DND-41 (cell line): ENCODE results near the gene CERS6.

ENCODE experiments used
- ATAC-seq: fragments of 200-7000 bp; cut with Tn5 transposase; 3 replicates; pipeline ENCODE4 v1.9.1; 2021; ENCODE audit warnings: low read depth; ENCODE audit not compliant: insufficient read depth
- DNase-seq: peaks from one replicate; pipeline ENCODE4 v3.0.0-alpha.2; 2020
- H2AFZ ChIP-seq: 2 replicates; pipeline ENCODE4 v1.6.0; 2012; ENCODE audit warnings: low read depth, low read length
- H3K27ac ChIP-seq: 2 replicates; pipeline ENCODE4 v1.5.1; 2012; ENCODE audit warnings: low read length, inconsistent platforms
- H3K27me3 ChIP-seq: fragments of 200-600 bp; sonication (generic); 2 replicates; pipeline ENCODE4 v1.6.0; 2012; ENCODE audit warnings: low read length, mild to moderate bottlenecking, inconsistent platforms; ENCODE audit not compliant: insufficient read depth, poor library complexity
- H3K36me3 ChIP-seq: 2 replicates; pipeline ENCODE4 v1.5.1; 2012; ENCODE audit warnings: low read length, inconsistent platforms; ENCODE audit not compliant: insufficient read depth
- H3K4me1 ChIP-seq: 2 replicates; pipeline ENCODE4 v1.5.1; 2012; ENCODE audit warnings: mild to moderate bottlenecking, low read length; ENCODE audit not compliant: insufficient read depth
- H3K4me2 ChIP-seq: 2 replicates; pipeline ENCODE4 v1.6.0; 2012; ENCODE audit warnings: mild to moderate bottlenecking, moderate library complexity, low read length, inconsistent platforms; ENCODE audit not compliant: insufficient read depth
- H3K4me3 ChIP-seq, 2 experiments: fragments of 200-600 bp in 1 of 2; shearing (Covaris generic) in 1 of 2; 2 replicates each; pipeline ENCODE4 v1.5.1; 2012 to 2016; ENCODE audit warnings: inconsistent platforms in 2 of 2, low read length in 2 of 2, mild to moderate bottlenecking in 2 of 2, low read depth in 1 of 2, moderate library complexity in 1 of 2
- H3K79me2 ChIP-seq: 2 replicates; pipeline ENCODE4 v1.6.0; 2012; ENCODE audit warnings: low read length, inconsistent platforms; ENCODE audit not compliant: insufficient read depth
- H3K9ac ChIP-seq: 2 replicates; pipeline ENCODE4 v1.6.0; 2012; ENCODE audit warnings: low read depth, mild to moderate bottlenecking, inconsistent platforms, low read length, moderate library complexity
- H3K9me3 ChIP-seq: 2 replicates; pipeline ENCODE4 v1.5.1; 2012; ENCODE audit warnings: low read length, moderate library complexity, mild to moderate bottlenecking, inconsistent platforms; ENCODE audit not compliant: insufficient read depth, severe bottlenecking
- H4K20me1 ChIP-seq: 2 replicates; pipeline ENCODE4 v1.6.0; 2012; ENCODE audit warnings: low read length; ENCODE audit not compliant: insufficient read depth
- CTCF ChIP-seq: IDR thresholded peaks from 2 replicates; pipeline ENCODE4 v1.5.1; 2012; ENCODE audit warnings: borderline replicate concordance, low read length, moderate library complexity, mild to moderate bottlenecking; ENCODE audit not compliant: poor library complexity, severe bottlenecking; ENCODE audit errors: extremely low read depth
- EZH2 ChIP-seq: IDR thresholded peaks from 3 replicates; pipeline ENCODE4 v1.6.1; 2012; ENCODE audit warnings: borderline replicate concordance, low read depth, mild to moderate bottlenecking, moderate library complexity, low read length, inconsistent platforms; ENCODE audit not compliant: severe bottlenecking

The CERS6 gene

DNA sequence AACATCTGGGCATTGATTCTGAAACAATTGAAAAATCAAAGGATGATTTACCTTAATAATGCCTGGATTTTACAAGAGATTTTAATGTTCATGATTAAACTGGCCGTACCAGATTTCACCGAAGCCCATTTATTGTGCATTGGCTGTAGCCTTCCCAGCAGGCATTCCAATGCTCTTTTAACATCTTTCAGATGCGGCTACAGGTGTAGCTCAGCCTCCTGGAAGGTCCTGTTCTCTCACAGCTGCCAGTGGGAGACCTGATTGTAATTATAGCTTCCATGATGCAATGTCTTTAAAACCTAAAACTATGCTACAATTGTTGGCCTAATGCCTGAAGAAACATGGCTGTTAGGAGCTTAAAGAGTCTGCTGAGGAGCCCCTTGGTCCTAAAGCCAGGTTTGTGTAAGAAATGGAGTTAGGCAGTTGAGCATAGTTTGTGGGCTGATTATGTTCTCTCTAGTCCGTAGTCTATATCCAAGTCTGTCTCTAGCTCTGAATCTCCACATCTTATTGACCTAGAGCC lies 147.4 kb downstream of the CERS6 start:
- Histone ChIP-seq H3K27ac (no peak overlapping the region), H3K4me3 (no peak overlapping the region), H3K36me3 (peaks cover 10% of the 10 kb centered on the region; the same call in 1 of the 2 replicates), H3K79me2 (no peaks in the 10 kb centered on the region), H3K27me3 (no peaks in the 10 kb centered on the region), H3K4me2 (no peak overlapping the region), H2AFZ (no peak overlapping the region), H3K9ac (no peak overlapping the region), H4K20me1 (no peaks in the 10 kb centered on the region; the same call in 1 of the 2 replicates), H3K9me3 (peaks cover 25% of the 10 kb centered on the region), H3K4me1 (no peaks in the 10 kb centered on the region)
- TF ChIP-seq CTCF (no peak), EZH2 (no peak)
- ATAC-seq (no peak), DNase-seq (no peak)

DNA sequence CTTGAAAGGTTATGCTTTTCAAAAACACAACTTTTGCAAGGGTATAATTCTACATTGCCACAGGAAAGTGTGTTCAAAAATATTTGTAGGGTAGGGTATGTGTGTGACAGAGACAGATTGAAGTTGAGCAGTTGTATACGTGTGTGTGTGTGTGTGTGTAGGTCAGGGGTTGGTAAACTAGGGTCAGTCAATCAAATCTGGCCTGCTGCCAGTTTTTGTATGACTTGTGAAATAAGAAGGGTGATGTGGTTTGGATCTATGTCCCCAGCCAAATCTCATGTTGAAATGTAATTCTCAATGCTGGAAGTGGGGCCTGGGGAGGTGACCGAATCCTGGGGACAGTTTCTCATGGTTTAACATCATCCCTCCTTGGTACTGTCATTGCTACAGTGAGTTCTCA lies 148.2 kb downstream of the CERS6 start:
- no peak for ATAC-seq
- Histone ChIP-seq H2AFZ (no peak overlapping the region), H3K27me3 (no peaks in the 10 kb centered on the region), H3K9ac (no peak overlapping the region), H4K20me1 (no peaks in the 10 kb centered on the region), H3K36me3 (peaks cover 10% of the 10 kb centered on the region; the same call in 1 of the 2 replicates), H3K4me1 (no peaks in the 10 kb centered on the region), H3K4me3 (no peak overlapping the region), H3K4me2 (no peak overlapping the region), H3K9me3 (peaks cover 25% of the 10 kb centered on the region), H3K79me2 (no peaks in the 10 kb centered on the region), H3K27ac (no peak overlapping the region)
- TF ChIP-seq EZH2 = no peak
- TF ChIP-seq CTCF = no peak
- no peak for DNase-seq

DNA sequence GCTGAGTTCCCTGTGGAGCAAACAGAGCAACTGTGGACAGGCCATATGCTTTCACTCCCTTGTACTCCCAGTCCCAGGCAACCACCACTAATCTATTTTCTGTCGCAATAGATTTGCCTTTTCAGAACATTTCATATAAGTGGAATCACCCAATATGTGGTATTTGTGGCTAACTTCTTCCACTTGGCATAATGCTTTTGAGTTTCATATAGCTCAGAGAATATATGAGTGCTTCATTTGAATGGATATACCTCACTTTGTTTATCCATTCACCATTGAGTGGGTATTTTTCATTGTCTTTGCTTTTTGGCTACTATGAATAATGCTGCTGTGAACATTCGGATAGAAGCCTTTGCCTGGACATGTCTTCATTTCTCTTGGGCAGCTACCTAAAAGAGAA lies 151.9 kb downstream of the CERS6 start:
- TF ChIP-seq EZH2 = no peak
- TF ChIP-seq CTCF = no peak
- Histone ChIP-seq H3K4me2 (no peak overlapping the region), H3K79me2 (no peaks in the 10 kb centered on the region), H3K9ac (no peak overlapping the region), H4K20me1 (no peaks in the 10 kb centered on the region), H3K27ac (no peak overlapping the region), H3K4me1 (no peaks in the 10 kb centered on the region), H2AFZ (no peak overlapping the region), H3K9me3 (peaks cover 25% of the 10 kb centered on the region), H3K36me3 (peaks cover 10% of the 10 kb centered on the region; the same call in 1 of the 2 replicates), H3K4me3 (no peak overlapping the region), H3K27me3 (no peaks in the 10 kb centered on the region)
- DNase-seq = no peak
- no peak for ATAC-seq
